Vagina (tissue), 2 donors: ENCODE measurements around the gene WDR70. TPM values are rescaled to one million over a fixed set of nuclear protein-coding genes. Genes with fewer than 3 reads are reported as not detected.
"Not testable (repeated sequence)": the region's sequence is repeated elsewhere in the genome, so short reads cannot be mapped to it uniquely, and the experiment has no call there.

Source experiments
- DNase-seq, 2 donors: peaks; one replicate each; pipeline ENCODE4 v3.0.0-alpha.2; 2017; ENCODE audit errors: extremely low spot score in 2 of 2
- H3K27ac ChIP-seq: fragments of 200-600 bp; sonication (generic); one replicate; pipeline ENCODE4 v1.5.1; 2019
- H3K27me3 ChIP-seq: fragments of 200-600 bp; sonication (generic); one replicate; pipeline ENCODE4 v1.5.1; 2019
- H3K36me3 ChIP-seq, 2 donors: fragments of 200-600 bp; sonication (generic); one replicate each; pipeline ENCODE4 v1.5.1; 2017 to 2019
- H3K4me1 ChIP-seq: fragments of 200-600 bp; sonication (generic); one replicate; pipeline ENCODE4 v1.5.1; 2019
- H3K4me3 ChIP-seq, 2 donors: fragments of 200-600 bp; sonication (generic); 1 replicate in 1 of 2; 2 replicates in 1 of 2; pipeline ENCODE4 v1.5.1; 2016 to 2019
- H3K9me3 ChIP-seq: fragments of 200-600 bp; sonication (generic); one replicate; pipeline ENCODE4 v1.5.1; 2019
- CTCF ChIP-seq, 3 experiments: fragments of 450-650 bp in 2 of 3; fragments of 200-600 bp in 1 of 3; sonication (generic) in 1 of 3; IDR thresholded peaks; one replicate each; pipeline ENCODE4 v1.5.1; 2017 to 2019; ENCODE audit warnings: antibody characterized with exemption in 3 of 3, mild to moderate bottlenecking in 2 of 3, moderate library complexity in 2 of 3
- POLR2A ChIP-seq, 2 donors: fragments of 450-650 bp; IDR thresholded peaks; one replicate each; pipeline ENCODE4 v1.6.1; 2017; ENCODE audit warnings: antibody characterized with exemption in 2 of 2, mild to moderate bottlenecking in 2 of 2, moderate library complexity in 2 of 2
- POLR2AphosphoS5 ChIP-seq, 2 donors: sonication (generic); formaldehyde crosslinking; IDR thresholded peaks; one replicate each; pipeline ENCODE4 v1.9.0; 2017; ENCODE audit warnings: antibody characterized with exemption in 2 of 2, mild to moderate bottlenecking in 2 of 2, low read depth in 1 of 2; ENCODE audit not compliant: insufficient read depth in 1 of 2
- intact Hi-C: fragments of 100-400 bp; cut with DNase I; formaldehyde crosslinking; loops from one replicate; pipeline ENCODE4 v1.15.1; 2023
- total RNA-seq: library from RNA; depleted of rRNA; stranded (reverse); fragments of >200 nt; gene quantifications from one replicate; pipeline ENCODE4 v1.2.3, GENCODE V29; 2016

The WDR70 gene
- total RNA-seq, 1 donor from 2014 or later = 31.4 TPM

- no peak for DNase-seq
- no peaks in the 10 kb centered on the region for H3K9me3 ChIP-seq
- H3K27me3 ChIP-seq = no peaks in the 10 kb centered on the region
- H3K4me3 ChIP-seq = no peak overlapping the region
- no peaks in the 10 kb centered on the region for H3K4me1 ChIP-seq
- no peaks in the 10 kb centered on the region for H3K36me3 ChIP-seq
- no peak for TF ChIP-seq POLR2AphosphoS5 (IDR thresholded peaks at IDR 0.05; ENCODE audit: insufficient read depth in 1 of 2, low read depth in 1 of 2)
- TF ChIP-seq POLR2A (IDR thresholded peaks at IDR 0.05) = no peak
- TF ChIP-seq CTCF (IDR thresholded peaks at IDR 0.05) = no peak
- no peak overlapping the region for H3K27ac ChIP-seq
- intact Hi-C loops = no loop called here
Measured at GRCh38 chr5:37582202-37582601, 203.1 kb downstream of the WDR70 start.

- H3K4me1 ChIP-seq, H3K4me3 ChIP-seq, H3K9me3 ChIP-seq, H3K27me3 ChIP-seq, intact Hi-C loops, H3K27ac ChIP-seq, H3K36me3 ChIP-seq, DNase-seq: not testable (repeated sequence)
Measured at GRCh38 chr5:37593292-37593691, 214.2 kb downstream of the WDR70 start.

- intact Hi-C loops, H3K36me3 ChIP-seq, H3K9me3 ChIP-seq, DNase-seq, H3K4me3 ChIP-seq, H3K27me3 ChIP-seq, H3K4me1 ChIP-seq, H3K27ac ChIP-seq: not testable (repeated sequence)
Measured at GRCh38 chr5:37594864-37595263, 215.7 kb downstream of the WDR70 start.

DNA sequence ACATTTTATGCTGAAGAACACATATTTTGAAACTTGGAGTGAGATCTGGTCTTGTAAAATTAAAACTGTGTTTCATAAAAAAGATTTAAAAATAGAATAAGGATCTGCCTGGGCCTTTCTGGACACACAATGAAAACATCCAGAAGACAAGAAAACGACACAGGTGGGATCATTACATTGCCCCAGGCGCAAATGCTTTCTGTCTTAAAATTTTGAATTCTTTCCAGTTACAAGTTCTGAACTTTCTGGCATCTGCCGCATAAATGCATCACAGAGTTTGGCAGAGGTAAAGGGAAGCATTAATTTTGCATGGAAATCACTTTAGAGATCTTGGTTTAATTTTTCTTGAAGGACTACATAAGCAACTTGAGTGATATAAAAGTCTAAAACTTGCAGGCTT lies 219.6 kb downstream of the WDR70 start:
- no peaks in the 10 kb centered on the region for H3K27me3 ChIP-seq
- H3K9me3 ChIP-seq = no peaks in the 10 kb centered on the region
- H3K4me3 ChIP-seq = no peak overlapping the region
- H3K36me3 ChIP-seq = no peaks in the 10 kb centered on the region
- TF ChIP-seq CTCF (IDR thresholded peaks at IDR 0.05) = no peak
- peak in 1 of 2 donors; percentile 53 for TF ChIP-seq POLR2AphosphoS5 (IDR thresholded peaks at IDR 0.05; ENCODE audit: insufficient read depth in 1 of 2, low read depth in 1 of 2)
- no peak for TF ChIP-seq POLR2A (IDR thresholded peaks at IDR 0.05)
- no peak overlapping the region for H3K27ac ChIP-seq
- DNase-seq = no peak
- no peaks in the 10 kb centered on the region for H3K4me1 ChIP-seq
- intact Hi-C loops = no loop called here

DNA sequence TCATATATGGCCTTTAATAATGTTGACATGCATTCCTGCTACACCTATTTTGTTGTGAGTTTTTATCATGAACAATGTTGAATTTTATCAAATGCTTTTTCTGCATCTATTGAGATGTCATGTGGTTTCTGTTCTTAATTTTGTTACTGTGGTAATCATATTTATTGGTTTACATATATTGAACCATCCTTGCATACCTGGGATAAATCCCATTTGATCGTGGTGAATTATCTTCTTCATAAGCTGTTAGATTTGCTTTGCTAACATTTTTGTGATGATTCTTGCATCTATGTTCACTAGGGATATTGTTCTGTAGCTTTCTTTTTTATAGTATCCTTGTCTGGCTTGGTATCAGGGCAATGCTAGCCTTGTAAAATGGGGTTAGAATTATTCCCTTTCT lies 222.0 kb downstream of the WDR70 start:
- Histone ChIP-seq H3K9me3 (no peaks in the 10 kb centered on the region), H3K4me3 (no peak overlapping the region), H3K27ac (no peak overlapping the region), H3K4me1 (no peaks in the 10 kb centered on the region), H3K27me3 (no peaks in the 10 kb centered on the region), H3K36me3 (no peaks in the 10 kb centered on the region)
- no peak for DNase-seq
- intact Hi-C loops = no loop called here
- TF ChIP-seq CTCF (IDR thresholded peaks at IDR 0.05) (no peak), POLR2A (IDR thresholded peaks at IDR 0.05) (no peak), POLR2AphosphoS5 (IDR thresholded peaks at IDR 0.05; ENCODE audit: insufficient read depth in 1 of 2, low read depth in 1 of 2) (no peak)

- H3K27ac ChIP-seq = no peak overlapping the region
Measured at GRCh38 chr5:37603072-37603471, 224.0 kb downstream of the WDR70 start.

More at GRCh38 chr5:37603072-37603471, 224.0 kb downstream of the WDR70 start:
- TF ChIP-seq CTCF (IDR thresholded peaks at IDR 0.05) = no peak
- H3K27me3 ChIP-seq = no peaks in the 10 kb centered on the region
- H3K9me3 ChIP-seq = no peaks in the 10 kb centered on the region
- DNase-seq = no peak
- H3K36me3 ChIP-seq = no peaks in the 10 kb centered on the region
- intact Hi-C loops = no loop called here
- no peak overlapping the region for H3K4me3 ChIP-seq
- no peaks in the 10 kb centered on the region for H3K4me1 ChIP-seq
